ENCODE measurements around the gene FABP6.

Gene FABP6

GRCh38 chr5:160263326-160263855 is 34.1 kb downstream of the FABP6 start:
- no peak for DNase-seq

DNA sequence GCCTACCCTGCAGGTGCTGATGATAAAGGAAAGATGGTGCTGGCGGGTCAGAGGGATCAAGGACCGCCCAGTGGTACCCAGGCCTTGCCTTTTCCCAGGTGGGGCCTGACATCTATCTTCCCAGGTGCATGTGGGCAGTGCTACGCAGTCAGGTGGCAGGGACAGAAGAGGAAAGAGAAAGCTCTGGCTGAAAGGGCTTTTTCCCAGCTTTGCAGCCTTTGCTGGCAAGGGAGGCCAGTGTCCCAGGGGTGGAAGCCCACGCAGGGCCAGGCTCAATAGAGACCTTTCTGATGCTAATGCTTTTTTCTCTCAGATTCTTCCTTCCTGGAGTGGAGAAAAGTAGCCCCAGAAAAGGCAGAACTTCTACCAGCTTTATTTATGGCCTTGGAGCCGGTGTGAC is 36.7 kb downstream of the FABP6 start:
- DNase-seq, result no peak

GRCh38 chr5:160266752-160267345 is 37.5 kb downstream of the FABP6 start:
- DNase-seq, result no peak

- DNase-seq, result no peak
Observed at GRCh38 chr5:160268121-160268520, 38.8 kb downstream of the FABP6 start.

- DNase-seq, result peak; percentile 67
Observed at GRCh38 chr5:160269017-160269416, 39.7 kb downstream of the FABP6 start.

DNA sequence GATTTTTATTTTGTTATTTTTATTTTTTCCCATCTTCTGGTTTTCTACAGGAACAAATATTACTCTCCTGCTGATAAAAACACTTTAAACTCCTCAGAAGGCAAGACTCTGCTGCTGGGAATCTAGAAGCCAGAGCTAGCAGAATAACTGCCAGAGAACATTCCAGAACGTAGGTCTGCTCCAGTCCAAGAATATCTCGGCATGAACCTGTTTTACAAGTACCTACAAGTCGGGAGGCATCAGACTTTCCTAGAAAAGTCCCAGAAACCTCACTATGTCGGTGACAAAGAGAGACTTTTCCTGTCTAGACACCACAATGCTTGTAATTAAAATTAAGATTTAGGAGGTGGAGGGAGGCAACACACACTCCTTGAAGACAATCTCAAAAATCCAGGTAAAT is 41.4 kb downstream of the FABP6 start:
- DNase-seq, result no peak

GRCh38 chr5:160271396-160271795 is 42.1 kb downstream of the FABP6 start:
- DNase-seq, result peak; percentile 72

DNA sequence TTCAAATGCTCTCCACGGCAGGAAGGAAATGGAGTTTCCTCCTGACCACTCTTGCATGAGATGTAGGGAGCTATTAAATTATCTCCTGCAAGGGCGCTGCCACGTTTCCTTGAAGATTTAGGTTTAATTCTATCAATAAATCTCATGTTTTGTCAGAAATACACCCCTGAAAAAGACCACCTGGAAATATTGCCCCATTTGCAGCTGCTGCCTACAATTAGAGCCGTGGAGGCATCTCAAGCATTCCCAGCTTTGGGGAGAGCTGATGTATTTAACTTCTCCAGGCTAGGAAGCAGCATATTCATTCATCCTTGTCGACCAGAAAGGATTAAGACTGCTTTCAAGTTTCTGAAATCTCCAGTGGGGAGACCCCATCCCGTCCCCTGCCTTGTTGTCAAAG is 42.5 kb downstream of the FABP6 start:
- DNase-seq, result no peak

GRCh38 chr5:160272264-160272663 is 43.0 kb downstream of the FABP6 start:
- DNase-seq, result no peak

- no peak for DNase-seq
Observed at GRCh38 chr5:160272889-160273288, 43.6 kb downstream of the FABP6 start.

DNA sequence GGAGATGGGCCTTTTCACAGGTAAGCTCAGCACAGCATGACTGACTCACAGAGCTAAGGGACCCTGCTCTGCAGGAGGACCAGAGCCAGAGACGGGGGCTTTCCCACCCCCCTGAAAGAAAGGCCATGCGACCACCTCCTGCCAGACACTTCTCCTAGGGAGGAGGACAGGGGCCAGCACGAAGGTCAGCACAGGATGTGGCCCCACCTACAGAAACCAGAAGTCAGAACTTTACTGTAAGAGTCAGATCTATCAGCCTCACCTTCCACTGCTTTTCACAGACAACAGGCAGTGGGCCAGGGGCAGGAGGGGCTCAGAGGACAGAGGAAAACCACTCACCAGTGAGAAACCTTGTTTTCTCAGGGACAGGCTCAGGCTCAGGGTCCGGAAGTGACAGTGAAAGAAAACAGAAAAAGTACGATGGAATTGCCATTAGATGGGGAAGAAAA is 45.2 kb downstream of the FABP6 start:
- DNase-seq, result no peak

- DNase-seq, result no peak
Observed at GRCh38 chr5:160278343-160278742, 49.0 kb downstream of the FABP6 start.

GRCh38 chr5:160280384-160281095 is 51.2 kb downstream of the FABP6 start:
- no peak for DNase-seq

GRCh38 chr5:160281275-160281674 is 52.0 kb downstream of the FABP6 start:
- DNase-seq, result no peak

- DNase-seq, result no peak
Observed at GRCh38 chr5:160284291-160284873, 55.1 kb downstream of the FABP6 start.

- DNase-seq, result no peak
Observed at GRCh38 chr5:160285316-160285715, 56.0 kb downstream of the FABP6 start.

DNA sequence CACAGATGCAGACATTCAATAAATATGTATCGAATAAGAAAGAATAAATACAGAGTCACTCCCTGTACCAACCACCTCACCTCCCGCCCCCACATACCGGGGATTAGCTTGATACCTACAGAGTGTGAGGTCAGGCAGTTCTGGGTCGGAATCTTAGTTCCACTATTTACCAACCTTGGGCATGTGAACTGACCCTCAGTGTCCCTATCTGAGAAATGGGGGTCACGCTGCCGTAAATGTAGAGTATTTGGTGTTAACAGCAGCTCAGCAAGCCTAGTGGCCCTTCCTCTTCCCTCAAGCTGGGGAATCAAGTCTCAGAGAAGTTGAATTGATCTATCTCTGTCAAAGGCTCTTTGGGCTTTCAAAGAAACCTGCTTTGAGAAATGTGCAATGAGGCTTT is 57.6 kb downstream of the FABP6 start:
- no peak for DNase-seq

GRCh38 chr5:160287378-160288051 is 58.2 kb downstream of the FABP6 start:
- DNase-seq, result peak; percentile 73
